Lung (tissue), 12 donors: Measurements from ENCODE around the gene PLA2R1. TPM values are rescaled to one million over a fixed set of nuclear protein-coding genes. Genes with fewer than 3 reads are reported as not detected.

Experiments used
- ATAC-seq: fragments of 200-7000 bp; cut with Tn5 transposase; one replicate; pipeline ENCODE4 v1.9.1; 2020; ENCODE audit warnings: moderate number of reproducible peaks; ENCODE audit not compliant: insufficient read depth, low FRiP score
- DNase-seq, 3 donors: peaks; one replicate each; pipeline ENCODE4 v3.0.0-alpha.2; 2013 to 2017
- H3K27ac ChIP-seq, 2 donors: one replicate each; pipeline ENCODE4 v1.5.1; 2013; ENCODE audit warnings: mild to moderate bottlenecking in 2 of 2, moderate library complexity in 2 of 2, control low read depth in 1 of 2, inconsistent platforms in 1 of 2, low read depth in 1 of 2, low read length in 1 of 2
- H3K27me3 ChIP-seq, 3 donors: one replicate each; pipeline ENCODE4 v1.5.1; 2013; ENCODE audit warnings: low read length in 2 of 3; ENCODE audit not compliant: control insufficient read depth in 3 of 3, insufficient read depth in 3 of 3
- H3K36me3 ChIP-seq, 4 donors: one replicate each; pipeline ENCODE4 v1.5.1; 2013; ENCODE audit warnings: low read length in 4 of 4, mild to moderate bottlenecking in 1 of 4, moderate library complexity in 1 of 4; ENCODE audit not compliant: control insufficient read depth in 4 of 4, insufficient read depth in 4 of 4
- H3K4me1 ChIP-seq, 5 donors: one replicate each; pipeline ENCODE4 v1.5.1; 2013; ENCODE audit warnings: low read length in 5 of 5, mild to moderate bottlenecking in 2 of 5, moderate library complexity in 1 of 5; ENCODE audit not compliant: control insufficient read depth in 5 of 5, insufficient read depth in 5 of 5
- H3K4me3 ChIP-seq: one replicate; pipeline ENCODE4 v1.5.1; 2013; ENCODE audit warnings: mild to moderate bottlenecking, control low read depth, moderate library complexity
- H3K9ac ChIP-seq, 2 donors: one replicate each; pipeline ENCODE4 v1.5.1; 2013; ENCODE audit warnings: low read length in 2 of 2, control low read depth in 1 of 2; ENCODE audit not compliant: insufficient read depth in 1 of 2
- H3K9me3 ChIP-seq, 4 donors: one replicate each; pipeline ENCODE4 v1.5.1; 2013; ENCODE audit warnings: low read length in 3 of 4, mild to moderate bottlenecking in 1 of 4, moderate library complexity in 1 of 4; ENCODE audit not compliant: control insufficient read depth in 4 of 4, insufficient read depth in 3 of 4
- CTCF ChIP-seq: IDR thresholded peaks from 2 replicates; pipeline ENCODE4 v1.5.1; 2012; ENCODE audit warnings: mild to moderate bottlenecking; ENCODE audit errors: control extremely low read depth, extremely low read depth
- WGBS, 2 donors: extraction: QIAGEN DNeasy Blood & Tissue Kit; methylation state at CpG; one replicate each; pipeline ENCODE4 v1.1.7; 2013; 5-methylcytosine and 5-hydroxymethylcytosine counted together
- polyA plus RNA-seq, 2 donors: library from polyadenylated mRNA; stranded (reverse); fragments of 200-250 nt; gene quantifications; one replicate each; pipeline ENCODE4 v1.2.1, GENCODE V29; 2013
- total RNA-seq, 2 donors: library from RNA; depleted of rRNA in 1 of 2; stranded (reverse); fragments of >200 nt in 1 of 2; gene quantifications; one replicate each; pipeline ENCODE4 v1.2.1, GENCODE V29; 2014 to 2021
- donor health status: control.
- donor health status: control.
- donor health status: Bipolar disorder and iron deficiency.
- donor health status: healthy.
- donor health status: DM: yes; HTN: yes; CAD: no.

Gene PLA2R1
- total and polyA plus RNA-seq, 4 donors, result 0.79 to 13.5 (median 2.3) TPM

GRCh38 chr2:159916511-159916910, 145.9 kb downstream of the PLA2R1 start:
- 93 to 97% methylated on average over 2 of the region's 2 CpGs for WGBS, 2 donors

GRCh38 chr2:159913900-159914299, 148.5 kb downstream of the PLA2R1 start:
- H3K4me3 ChIP-seq, result no peak overlapping the region
- ATAC-seq (no peak), DNase-seq (no peak)
- peaks cover 0 to 6% (median 0%) of the 10 kb centered on the region in 5 donors for H3K4me1 ChIP-seq
- peaks cover 0 to 3% (median 0%) of the 10 kb centered on the region in 4 donors for H3K9me3 ChIP-seq
- H3K9ac ChIP-seq, result no peak overlapping the region
- no peak for TF ChIP-seq CTCF
- 95 to 97% methylated on average over 2 of the region's 2 CpGs for WGBS, 2 donors
- H3K36me3 ChIP-seq, result no peaks in the 10 kb centered on the region
- peaks cover 0 to 4% (median 0%) of the 10 kb centered on the region in 3 donors for H3K27me3 ChIP-seq
- no peak overlapping the region for H3K27ac ChIP-seq

More at GRCh38 chr2:159916511-159916910, 145.9 kb downstream of the PLA2R1 start:
- TF ChIP-seq CTCF, result no peak
- H3K9ac ChIP-seq, result no peak overlapping the region
- ATAC-seq (no peak), DNase-seq (no peak)
- no peak overlapping the region for H3K27ac ChIP-seq
- H3K36me3 ChIP-seq, result no peaks in the 10 kb centered on the region
- peaks cover 0 to 3% (median 0%) of the 10 kb centered on the region in 4 donors for H3K9me3 ChIP-seq
- H3K27me3 ChIP-seq, result peaks cover 0 to 4% (median 0%) of the 10 kb centered on the region in 3 donors
- H3K4me3 ChIP-seq, result no peak overlapping the region
- peaks cover 0 to 6% (median 0%) of the 10 kb centered on the region in 5 donors for H3K4me1 ChIP-seq

GRCh38 chr2:159912580-159912979, 149.8 kb downstream of the PLA2R1 start:
- H3K36me3 ChIP-seq, result no peaks in the 10 kb centered on the region
- 90 to 96% methylated on average over 4 of the region's 4 CpGs for WGBS, 2 donors
- no peak overlapping the region for H3K9ac ChIP-seq
- TF ChIP-seq CTCF, result no peak
- ATAC-seq (no peak), DNase-seq (no peak)
- H3K27ac ChIP-seq, result no peak overlapping the region
- peaks cover 0 to 3% (median 0%) of the 10 kb centered on the region in 4 donors for H3K9me3 ChIP-seq
- H3K4me1 ChIP-seq, result peaks cover 0 to 6% (median 0%) of the 10 kb centered on the region in 5 donors
- H3K4me3 ChIP-seq, result no peak overlapping the region
- H3K27me3 ChIP-seq, result peaks cover 0 to 4% (median 0%) of the 10 kb centered on the region in 3 donors

- 37 to 64% methylated on average over 2 of the region's 2 CpGs for WGBS, 2 donors
- H3K4me3 ChIP-seq, result no peak overlapping the region
- H3K36me3 ChIP-seq, result no peaks in the 10 kb centered on the region
- no peak for ATAC-seq
- no peak for DNase-seq
- H3K27me3 ChIP-seq, result peaks cover 0 to 4% (median 0%) of the 10 kb centered on the region in 3 donors
- H3K9me3 ChIP-seq, result peaks cover 0 to 3% (median 0%) of the 10 kb centered on the region in 4 donors
- H3K9ac ChIP-seq, result no peak overlapping the region
- peaks cover 0 to 6% (median 0%) of the 10 kb centered on the region in 5 donors for H3K4me1 ChIP-seq
- TF ChIP-seq CTCF, result no peak
- no peak overlapping the region for H3K27ac ChIP-seq
Measured at GRCh38 chr2:159910951-159911350, 151.5 kb downstream of the PLA2R1 start.
